LoVo (cell line): ENCODE results near the gene ERN1.

Source experiments
- DNase-seq: peaks from one replicate; pipeline ENCODE4 v3.0.0-alpha.2; 2016; ENCODE audit warnings: low spot score

ERN1 gene

GRCh38 chr17:64084086-64084939, 45.6 kb downstream of the ERN1 start:
- DNase-seq, result peak; percentile 81

GRCh38 chr17:64083563-64084085, 46.3 kb downstream of the ERN1 start:
- DNase-seq, result peak; percentile 36

GRCh38 chr17:64083093-64083492, 46.9 kb downstream of the ERN1 start:
- no peak for DNase-seq

GRCh38 chr17:64081802-64082799, 47.8 kb downstream of the ERN1 start:
- peak; percentile 90 for DNase-seq

GRCh38 chr17:64080174-64080618, 49.7 kb downstream of the ERN1 start:
- DNase-seq, result no peak

GRCh38 chr17:64077379-64077778, 52.6 kb downstream of the ERN1 start:
- no peak for DNase-seq

GRCh38 chr17:64075913-64076312, 54.0 kb downstream of the ERN1 start:
- no peak for DNase-seq

- peak; percentile 27 for DNase-seq
Observed at GRCh38 chr17:64074704-64075426, 55.1 kb downstream of the ERN1 start.

- DNase-seq, result no peak
Observed at GRCh38 chr17:64073771-64074703, 55.9 kb downstream of the ERN1 start.

GRCh38 chr17:64071111-64071510, 58.8 kb downstream of the ERN1 start:
- no peak for DNase-seq

GRCh38 chr17:64070213-64070612, 59.7 kb downstream of the ERN1 start:
- DNase-seq, result no peak

GRCh38 chr17:64069143-64069542, 60.8 kb downstream of the ERN1 start:
- no peak for DNase-seq

- DNase-seq, result no peak
Observed at GRCh38 chr17:64067657-64068056, 62.3 kb downstream of the ERN1 start.

- no peak for DNase-seq
Observed at GRCh38 chr17:64066716-64067115, 63.2 kb downstream of the ERN1 start.

GRCh38 chr17:64065161-64065560, 64.8 kb downstream of the ERN1 start:
- DNase-seq, result no peak

GRCh38 chr17:64064331-64064730, 65.6 kb downstream of the ERN1 start:
- no peak for DNase-seq

GRCh38 chr17:64063766-64064224, 66.1 kb downstream of the ERN1 start:
- DNase-seq, result no peak

GRCh38 chr17:64063088-64063487, 66.9 kb downstream of the ERN1 start:
- no peak for DNase-seq

GRCh38 chr17:64061178-64061898, 68.6 kb downstream of the ERN1 start:
- no peak for DNase-seq

GRCh38 chr17:64060331-64060730, 69.6 kb downstream of the ERN1 start:
- no peak for DNase-seq
